CD4-positive, alpha-beta T cell treated with Interferon gamma for 1 hour (primary cell): ENCODE results near the gene SLC6A2.
"Not testable (repeated sequence)": the region's sequence is repeated elsewhere in the genome, so short reads cannot be mapped to it uniquely, and the experiment has no call there.

Experiments
- DNase-seq: peaks from one replicate; pipeline ENCODE4 v3.0.0-alpha.2; 2020

SLC6A2 gene

DNA sequence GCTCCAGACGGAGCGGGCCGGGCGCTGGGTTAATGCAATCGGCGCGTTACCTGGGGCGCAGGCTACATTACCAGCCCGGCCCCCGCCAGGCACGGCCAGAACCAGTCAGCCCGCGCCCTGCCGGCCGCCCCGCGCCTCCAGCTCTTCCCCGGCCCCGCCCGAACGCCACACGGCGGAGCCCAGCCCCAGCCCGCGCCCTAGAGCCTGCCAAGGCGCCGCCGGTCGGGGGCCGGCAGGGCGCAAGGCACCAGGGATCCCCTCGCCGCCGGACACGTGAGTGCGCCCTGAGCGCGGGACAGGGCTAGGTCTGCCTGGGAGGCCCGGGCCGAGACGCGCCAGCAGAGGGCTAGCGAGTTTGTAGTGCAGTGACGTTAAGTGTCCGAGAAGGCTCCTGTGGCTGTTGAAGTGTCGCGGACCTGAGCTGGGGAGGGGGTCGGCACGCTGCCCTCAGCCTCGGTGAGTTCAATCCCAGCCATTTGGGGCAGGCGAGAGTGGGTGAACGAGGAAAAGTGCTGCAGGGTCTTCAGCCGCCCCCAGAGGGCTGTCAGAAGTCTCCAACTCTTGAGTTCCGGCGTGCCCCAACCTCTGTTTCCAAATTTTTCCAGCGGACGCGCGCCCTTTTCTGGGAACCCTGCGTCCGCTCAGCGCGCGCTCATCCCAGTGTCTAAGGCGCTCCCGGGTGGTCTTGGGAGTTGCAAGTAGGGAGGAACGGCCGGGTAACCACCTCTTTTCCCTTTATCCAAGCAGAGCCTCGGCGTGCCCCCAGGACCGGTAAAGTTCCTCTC lies at the start of gene SLC6A2:
SLC6A2 (plus strand) TSS at position 92 of the 785 bp plus-strand sequence. CDS start 707 bp downstream, outside the sequence.
- DNase-seq, result no peak

DNA sequence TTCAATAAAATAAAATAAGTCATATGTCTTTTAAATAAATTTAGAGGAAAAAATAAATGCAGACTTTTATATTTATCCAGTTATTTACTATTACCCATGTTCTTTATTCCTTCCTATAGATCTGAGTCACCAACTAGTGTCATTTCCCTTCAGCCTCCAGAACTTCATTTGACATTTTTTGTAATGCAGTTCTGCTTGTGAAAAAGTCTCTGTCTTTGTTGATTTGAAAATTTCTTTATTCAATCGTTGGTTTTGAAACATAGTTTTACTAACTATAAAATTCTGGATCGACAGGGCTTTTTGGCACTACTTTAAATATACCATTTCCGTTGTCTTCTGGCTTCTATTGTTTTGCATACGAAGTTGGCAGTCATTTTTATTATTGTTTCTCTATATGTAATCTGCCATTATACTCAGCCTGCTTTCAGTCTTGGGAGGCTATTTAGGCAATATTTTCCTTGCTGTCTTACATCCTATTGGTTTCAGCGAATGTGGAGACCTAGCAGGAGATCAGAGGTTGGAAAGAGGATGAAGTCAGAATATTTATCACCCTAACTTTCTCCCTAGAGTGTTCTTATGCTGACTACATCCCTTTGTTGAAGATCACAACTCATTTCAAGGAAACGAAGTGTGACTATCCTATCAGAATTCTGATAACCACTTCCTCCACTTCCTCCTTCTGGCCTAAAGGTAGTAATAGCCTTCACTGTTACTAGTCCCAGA lies 42.0 kb upstream of the SLC6A2 start:
- no peak for DNase-seq

DNA sequence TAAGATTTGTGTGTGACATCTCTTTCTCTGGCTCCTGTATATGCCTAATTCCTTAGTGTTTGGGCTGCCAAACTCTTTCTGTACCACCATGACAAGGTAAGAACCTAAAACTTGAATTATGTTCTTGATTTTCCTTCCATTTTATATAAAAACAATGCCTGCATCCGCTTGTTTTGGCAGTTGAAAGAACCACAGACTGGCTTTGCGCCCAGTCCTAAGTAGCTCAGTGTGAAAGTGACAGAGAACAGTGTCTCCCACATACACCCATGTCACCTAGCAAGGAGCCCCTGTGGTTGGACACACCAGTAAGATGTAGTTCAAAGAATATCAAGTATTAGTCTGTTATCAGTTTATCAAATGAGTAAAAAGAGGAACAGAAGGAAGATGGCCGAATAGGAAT lies 40.7 kb upstream of the SLC6A2 start:
- DNase-seq, result no peak

DNA sequence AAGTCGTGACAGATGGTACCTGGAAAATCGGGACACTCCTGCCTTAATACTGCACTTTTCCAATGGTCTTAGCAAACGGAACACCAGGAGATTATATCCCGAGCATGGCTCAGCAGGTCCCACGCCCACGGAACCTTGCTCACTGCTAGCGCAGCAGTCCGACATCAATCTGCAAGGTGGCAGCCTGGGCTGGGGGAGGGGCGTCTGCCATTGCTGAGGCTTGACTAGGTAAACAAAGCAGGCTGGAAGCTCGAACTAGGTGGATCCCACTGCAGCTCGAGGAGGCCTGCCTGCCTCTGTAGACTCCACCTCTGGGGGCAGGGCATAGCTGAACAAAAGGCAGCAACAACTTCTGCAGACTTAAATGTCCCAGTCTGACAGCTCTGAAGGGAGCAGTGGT lies 40.1 kb upstream of the SLC6A2 start:
- not testable (repeated sequence) for DNase-seq

DNA sequence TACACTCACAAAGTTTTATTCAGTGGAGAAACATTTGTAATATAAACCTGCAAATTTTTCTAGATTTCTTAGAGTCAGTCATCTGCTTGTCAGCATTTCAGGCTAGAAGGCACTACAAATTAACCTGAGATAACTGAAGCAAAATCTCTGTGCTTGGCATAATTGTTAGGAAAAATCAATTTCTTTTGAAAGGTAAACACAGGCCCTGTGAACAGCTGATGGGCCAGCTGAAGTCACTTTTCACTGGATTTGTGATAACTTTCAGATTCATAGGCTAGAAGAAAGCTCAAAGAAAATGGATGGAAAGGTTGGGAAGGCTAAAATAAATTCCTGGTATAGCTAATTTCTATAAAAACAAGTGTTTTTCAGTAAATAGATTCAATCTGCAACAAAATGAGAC lies 34.0 kb upstream of the SLC6A2 start:
- DNase-seq, result no peak

DNA sequence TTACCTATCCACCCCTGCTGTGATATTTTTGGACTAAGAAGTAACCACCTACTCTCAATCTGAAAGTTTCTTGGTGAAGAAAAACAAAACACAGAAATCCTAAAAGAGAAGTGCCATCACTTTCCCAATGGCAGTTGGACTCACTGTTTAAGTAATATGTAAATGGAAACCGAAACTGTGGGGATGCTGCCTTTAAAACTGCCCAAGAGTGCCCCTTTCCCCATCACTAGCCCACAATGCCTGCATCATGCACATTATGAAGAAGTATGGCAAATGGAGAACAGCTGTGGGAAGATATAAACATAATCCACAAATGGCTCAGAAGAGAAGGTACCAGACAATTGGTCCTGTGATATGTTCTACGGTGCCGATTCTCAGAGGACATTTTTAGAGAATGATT lies 33.5 kb upstream of the SLC6A2 start:
- DNase-seq, result no peak

DNA sequence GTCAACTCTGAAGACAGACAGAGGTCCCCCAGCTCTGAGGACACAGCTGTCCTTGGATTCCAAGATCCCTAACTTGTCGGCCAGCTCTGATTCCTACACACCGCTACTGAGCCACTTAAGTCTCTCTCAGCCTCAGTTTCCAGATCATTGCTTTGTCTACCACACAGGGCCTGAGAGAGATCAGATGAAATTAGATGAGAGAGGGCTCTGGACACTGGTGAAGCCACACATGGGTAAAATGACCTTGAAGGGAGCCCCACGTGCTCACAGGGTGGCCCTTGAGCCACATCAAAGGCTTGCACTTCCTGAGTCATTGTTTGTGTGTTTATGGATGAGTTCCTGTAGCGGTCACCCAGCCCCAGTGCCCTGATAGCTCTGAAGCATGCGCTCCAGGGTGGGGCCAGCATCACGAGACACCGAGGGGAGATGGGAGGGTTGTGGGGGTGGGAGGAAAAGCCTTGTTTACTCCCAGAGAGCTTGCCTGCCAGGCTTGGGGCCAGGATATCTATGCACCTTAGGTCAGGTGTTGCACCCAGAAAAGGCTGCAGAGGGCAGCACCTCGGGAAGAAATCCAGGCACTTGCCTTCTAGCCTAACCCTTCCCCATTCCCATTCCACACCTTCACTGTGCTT lies 32.7 kb upstream of the SLC6A2 start:
- DNase-seq, result no peak

DNA sequence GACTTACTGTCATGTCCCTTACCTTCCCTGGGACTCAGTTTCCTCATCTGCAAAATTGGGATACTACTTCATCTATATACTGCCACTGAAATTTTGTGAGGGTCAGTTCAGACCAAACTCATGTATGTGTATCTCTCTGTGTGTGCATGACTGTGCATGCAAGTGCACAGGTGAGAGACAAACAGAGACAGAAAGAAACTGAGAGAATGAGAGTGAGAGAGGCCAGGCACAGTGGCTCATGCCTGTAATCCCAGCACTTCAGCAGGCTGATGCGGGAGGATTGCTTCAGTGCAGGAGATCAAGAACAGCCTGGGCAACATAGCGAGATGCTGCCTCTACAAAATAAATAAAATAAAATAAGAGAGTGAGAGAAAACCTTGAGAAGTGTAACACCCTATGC lies 32.1 kb upstream of the SLC6A2 start:
- no peak for DNase-seq

DNA sequence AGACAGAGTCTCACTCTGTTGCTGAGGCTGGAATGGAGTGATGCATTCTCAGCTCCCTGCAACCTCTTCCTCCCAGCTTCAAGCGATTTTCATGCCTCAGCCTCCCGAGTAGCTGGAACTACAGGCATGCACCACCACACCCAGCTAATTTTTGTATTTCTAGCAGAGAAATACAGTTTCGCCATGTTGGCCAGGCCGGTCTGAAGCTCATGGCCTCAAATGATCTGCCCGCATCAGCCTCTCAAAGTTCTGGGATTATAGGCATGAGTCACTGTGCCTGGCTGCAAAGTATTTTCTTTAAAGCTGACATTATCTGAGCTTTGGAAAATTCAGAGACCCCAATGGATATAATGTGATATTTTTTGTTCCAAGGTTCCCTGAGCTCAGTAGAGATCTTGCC lies 31.1 kb upstream of the SLC6A2 start:
- no peak for DNase-seq

DNA sequence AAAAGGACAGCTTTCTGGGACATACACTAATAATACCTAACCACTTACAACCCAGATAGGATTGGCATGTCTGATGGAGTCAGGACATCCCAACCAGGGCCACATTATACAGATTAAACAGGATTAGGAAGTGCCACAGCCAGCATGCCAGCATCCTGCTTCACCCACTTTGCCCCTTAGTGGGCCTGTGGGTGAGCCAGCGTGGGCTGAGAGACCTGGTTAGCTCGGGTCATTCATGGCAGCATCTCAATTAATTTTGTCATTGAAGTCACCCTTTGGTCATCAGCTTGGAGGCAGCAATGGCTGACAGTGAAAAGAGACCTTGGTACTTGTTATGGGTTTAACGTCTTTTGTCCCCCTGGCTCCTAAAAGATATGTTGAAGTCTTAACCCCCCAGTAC lies 29.9 kb upstream of the SLC6A2 start:
- DNase-seq, result no peak

DNA sequence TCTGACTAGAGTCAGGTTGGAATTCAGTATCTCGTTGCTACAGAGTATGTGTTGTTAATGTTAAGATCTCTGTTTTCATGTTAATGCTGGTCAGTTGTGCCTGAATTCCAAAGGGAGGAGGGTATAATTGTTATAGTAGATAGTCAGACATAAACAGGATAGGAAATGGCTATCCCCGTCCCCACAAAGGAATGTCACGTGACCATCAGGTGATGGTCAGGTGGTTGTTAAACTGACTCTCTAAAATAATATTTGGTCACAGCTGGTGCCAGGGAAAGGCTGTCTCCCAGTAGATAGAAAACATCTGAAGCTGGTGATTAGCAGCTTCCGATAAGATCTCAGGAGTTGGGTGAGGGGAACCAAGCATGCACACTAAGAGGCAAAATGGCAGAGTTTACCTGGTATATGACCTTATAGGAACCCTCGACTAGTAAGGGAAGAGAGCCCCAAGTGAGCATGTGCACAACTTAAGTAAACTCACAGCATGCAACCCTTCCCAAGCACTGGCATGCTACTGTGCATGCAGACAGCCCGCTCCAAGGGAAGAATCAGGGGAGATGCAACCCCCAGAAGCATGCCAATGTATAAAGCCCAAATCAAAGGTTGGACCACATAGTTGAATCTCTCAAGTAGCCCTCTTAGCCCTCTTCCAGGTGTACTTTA lies 27.4 kb upstream of the SLC6A2 start:
- DNase-seq, result no peak

DNA sequence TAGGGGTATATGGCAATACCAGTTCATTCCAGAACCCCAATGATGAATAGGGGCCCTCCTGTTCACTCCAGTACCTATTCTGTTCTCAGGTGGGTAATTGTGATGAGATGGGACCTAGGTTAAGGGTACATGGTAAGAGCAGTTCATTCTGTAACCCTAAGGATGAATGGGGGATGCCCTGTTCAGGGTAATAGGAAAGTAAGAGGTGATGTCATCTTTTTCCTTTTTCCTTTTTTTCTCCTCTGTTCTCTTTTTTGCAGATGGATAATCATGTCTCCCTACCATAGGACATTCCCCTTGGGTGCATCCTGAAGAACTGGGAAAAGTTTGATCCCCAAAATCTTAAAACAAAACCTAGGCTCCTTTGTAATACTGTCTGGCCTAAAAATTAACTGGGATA lies 25.0 kb upstream of the SLC6A2 start:
- no peak for DNase-seq

DNA sequence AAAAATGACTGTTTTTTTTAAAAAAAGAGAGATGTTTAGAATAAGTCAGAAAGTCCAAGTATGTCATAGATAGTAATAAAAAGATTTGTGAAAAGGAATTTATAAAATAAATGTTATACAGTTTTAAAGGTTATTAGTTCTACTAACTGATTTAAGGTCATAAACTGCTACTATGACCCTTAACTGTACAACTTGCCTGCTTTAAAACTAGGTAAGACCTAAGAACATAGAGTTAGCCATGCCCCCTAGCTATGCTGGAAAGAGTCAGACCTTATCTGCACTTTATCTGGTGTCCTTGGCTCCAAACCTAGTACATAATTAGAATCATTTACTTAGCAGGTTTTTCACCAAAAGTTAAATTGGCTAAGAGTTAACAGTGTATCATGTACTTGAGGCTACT lies 23.5 kb upstream of the SLC6A2 start:
- no peak for DNase-seq

DNA sequence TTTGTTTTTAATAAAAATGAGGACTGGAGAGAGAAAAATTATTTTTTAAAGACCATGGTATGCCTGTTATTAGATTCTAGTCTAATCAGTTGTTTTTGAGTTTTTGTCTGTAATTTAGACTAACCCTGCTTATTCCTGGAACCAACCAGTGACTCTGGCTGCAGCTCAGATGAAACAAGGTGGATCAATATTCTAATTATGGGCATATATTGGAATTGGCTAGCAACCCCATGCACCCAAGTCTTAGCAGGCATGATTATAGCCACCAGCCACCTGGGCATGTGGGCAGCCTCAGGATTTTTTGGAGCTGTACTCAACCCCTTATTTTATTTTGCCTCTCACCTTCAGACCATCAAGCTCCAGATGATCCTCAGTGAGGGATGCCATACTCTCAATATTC lies 21.6 kb upstream of the SLC6A2 start:
- DNase-seq, result no peak

DNA sequence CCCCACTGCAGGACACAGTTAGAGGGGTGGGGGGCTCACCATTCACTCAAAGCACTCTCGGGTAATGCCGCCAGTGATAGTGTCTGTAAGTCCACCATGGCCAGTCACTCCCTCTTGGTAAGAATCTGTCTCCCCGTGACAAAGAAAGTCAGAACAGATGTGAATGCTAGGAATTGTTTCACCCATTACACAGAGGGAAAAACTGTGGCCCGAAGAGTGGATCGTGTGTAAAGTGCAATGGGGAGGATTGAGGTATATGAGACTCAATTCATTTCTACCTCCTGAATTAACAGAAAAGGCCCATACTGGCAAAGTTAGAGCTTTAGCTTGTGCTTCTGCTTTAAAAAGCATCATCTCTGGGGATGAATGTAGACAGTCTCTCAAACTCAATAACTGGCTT lies 17.5 kb upstream of the SLC6A2 start:
- no peak for DNase-seq

DNA sequence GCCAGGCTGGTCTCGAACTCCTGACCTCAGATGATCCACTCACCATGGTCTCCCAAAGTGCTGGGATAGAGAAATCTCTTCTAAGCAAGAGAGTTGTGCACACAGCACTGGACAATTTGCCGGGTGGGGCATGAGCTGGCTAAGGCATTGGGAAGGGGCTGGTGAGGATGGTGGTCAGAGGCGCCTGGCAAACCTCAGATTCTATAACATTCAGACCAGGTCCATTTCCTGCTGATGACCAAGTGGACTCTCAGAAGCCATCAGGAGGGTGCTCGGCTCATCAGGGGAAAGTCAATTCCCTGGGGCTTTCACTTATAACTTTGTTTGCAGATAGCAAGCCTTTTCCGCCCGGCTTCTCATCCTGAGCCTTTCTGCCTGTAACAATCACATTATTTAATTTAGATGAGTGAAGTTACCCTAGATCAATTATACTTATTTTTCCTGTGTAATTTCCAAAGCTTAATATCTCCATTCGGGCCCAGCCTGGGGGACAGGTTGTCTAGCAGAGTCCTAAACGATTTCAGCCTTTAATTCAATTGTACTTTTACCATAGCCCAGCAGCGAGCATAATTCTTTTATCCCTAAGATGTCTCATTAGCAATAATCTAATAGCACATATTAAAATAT lies 15.0 kb upstream of the SLC6A2 start:
- no peak for DNase-seq

DNA sequence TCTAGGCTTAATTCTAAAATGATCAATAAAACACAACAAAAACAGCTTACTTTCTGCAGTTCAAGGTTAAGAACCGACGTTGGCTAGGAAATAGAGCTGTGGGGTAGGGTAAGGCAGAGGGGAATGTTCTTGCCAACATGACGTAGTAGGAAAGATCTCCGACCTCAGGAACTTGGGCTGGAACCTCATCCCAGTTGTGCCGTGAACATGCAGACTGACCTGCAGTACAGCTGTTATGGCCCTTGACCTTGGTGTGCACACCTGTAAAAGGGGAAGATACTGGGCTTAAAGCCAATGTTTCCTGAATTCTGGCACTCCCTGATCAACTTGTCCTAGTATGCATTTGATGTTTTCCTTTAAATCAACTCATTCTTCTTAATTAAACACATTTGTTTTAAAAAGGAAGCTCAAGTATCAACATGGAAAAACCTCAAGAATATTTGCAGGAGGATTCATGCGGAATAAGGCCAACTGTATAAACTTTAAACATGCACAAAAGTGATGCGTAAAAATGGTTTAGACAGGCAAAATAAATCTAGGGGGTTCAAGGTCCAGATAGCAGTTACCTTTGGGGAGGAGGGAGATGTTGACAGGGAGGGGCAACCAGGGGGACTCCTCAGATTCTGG lies 14.2 kb upstream of the SLC6A2 start:
- no peak for DNase-seq

DNA sequence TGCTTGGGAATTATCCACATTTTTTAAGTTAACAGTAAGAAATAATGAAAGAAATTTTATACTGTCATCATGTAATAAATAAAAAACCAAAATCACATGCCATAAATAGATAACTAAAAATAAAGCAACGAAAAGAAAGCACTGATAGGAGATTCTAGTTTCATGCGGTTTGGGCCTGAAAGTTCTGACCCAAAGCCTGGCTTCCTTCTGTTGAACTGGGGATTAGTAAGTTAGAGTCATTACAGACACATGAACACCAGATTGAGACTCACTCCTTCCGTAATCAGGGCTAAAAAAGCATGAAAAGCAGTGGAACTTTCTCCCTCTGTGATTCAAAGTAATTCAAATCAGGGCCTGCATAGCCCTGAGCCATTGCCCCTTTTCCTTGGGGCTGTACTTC lies 13.2 kb upstream of the SLC6A2 start:
- DNase-seq, result no peak

DNA sequence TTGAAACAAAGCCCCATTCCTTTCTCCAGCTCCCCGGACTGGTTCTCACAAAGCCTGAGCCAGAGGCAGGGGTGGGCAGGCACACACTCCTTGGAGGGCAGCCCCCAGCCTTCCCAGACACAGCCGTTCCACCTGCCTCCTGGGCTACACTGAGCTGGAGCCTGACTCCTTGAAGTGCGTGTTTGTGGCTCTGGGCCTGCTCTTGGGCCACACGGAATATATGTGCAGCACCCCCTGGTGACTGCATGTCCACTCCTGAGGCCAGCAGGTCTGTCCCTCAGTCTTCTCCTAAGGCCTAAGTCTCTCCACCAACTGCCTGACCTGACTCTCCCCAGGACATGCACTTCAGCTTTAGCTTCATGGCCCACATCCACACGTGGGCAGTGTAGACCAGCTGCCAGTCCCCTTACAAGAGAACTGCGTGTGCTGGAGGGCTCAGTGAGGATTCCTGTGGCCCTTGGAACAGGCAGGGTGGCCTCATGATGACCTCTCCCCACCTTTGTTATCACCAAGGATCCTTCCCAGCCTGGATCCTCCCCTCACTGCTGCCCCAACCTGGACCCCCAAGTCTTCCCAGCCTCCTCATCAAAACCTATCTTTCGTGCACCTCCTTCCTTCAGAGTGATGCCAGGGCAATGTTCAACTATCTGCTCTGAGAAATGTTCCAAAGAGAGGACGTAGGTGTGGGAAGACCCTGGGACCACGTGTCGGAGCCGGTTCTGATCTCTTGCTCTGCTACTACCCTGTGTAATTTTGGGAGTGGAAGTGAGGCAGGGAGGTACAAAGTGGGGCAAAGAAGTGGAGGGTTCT lies 12.4 kb upstream of the SLC6A2 start:
- DNase-seq, result no peak

DNA sequence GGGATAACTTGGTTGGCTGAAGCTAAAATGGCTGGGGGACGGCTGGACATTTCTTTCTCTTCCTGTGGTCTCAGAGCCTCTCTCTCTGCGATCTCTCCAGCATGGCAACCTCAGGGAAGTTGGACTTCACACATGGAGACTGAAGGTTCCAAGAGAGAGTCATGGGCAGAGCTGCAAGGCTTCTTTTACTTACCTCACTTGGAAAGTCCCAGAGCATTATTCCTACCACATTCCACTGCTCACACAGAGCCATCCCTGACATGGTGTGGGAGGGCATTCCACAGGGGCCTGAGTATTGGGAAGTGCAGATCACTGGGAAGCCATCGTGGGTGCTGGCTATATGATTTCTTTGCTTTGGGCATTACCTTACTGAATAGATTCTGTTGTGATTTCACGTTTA lies 9.8 kb upstream of the SLC6A2 start:
- no peak for DNase-seq

DNA sequence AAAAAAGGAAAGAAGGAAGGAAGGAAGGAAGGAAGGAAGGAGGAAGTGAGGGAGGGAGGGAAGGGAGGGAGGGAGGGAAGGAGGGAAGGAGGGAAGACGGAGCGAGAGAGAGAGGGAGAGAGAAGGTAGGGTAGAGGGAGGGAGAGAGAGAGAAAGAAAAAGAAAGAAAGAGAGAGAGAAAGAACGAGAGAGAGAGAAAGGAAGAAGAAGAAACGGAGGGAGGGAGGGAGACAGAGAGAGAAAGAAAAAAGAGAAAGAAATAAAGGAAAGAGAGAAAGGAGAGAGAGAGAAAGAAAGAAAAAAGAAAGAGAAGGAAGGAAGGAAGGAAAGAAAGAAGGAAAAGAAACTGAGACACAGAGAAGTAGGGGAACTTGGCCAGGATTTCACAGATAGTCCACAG lies 8.4 kb upstream of the SLC6A2 start:
- no peak for DNase-seq

DNA sequence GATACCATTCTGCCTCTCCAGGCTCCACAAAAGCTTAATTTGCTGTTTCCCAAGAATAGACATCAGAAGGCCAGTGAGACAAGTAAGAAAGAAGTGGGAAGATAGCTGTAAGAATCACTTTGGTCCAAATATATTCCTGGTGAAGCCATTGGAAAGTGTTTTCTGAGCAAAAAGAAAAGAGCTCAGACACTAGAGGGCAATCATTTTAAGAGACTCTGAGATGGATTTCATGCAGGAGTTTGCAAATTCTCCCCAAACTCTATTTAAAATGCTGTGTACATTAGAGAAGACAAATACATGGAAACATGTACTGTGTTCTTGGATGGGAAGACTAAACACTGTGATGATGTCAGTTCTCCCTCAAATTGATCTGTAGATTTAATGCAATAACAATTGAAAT lies 8.0 kb upstream of the SLC6A2 start:
- no peak for DNase-seq
